Glutamatergic neuron (in vitro differentiated cells): ENCODE measurements around the gene PACSIN2. TPM values are rescaled to one million over a fixed set of nuclear protein-coding genes. Genes with fewer than 3 reads are reported as not detected.
"Not testable (repeated sequence)": the region's sequence is repeated elsewhere in the genome, so short reads cannot be mapped to it uniquely, and the experiment has no call there.

Source experiments
- DNase-seq: peaks from one replicate; pipeline ENCODE4 v3.0.0; 2022
- H3K27ac Mint-ChIP-seq: one replicate; pipeline ENCODE4 v1.8.0; 2020; ENCODE audit warnings: mild to moderate bottlenecking, mixed read lengths, inconsistent platforms; ENCODE audit not compliant: unreplicated experiment
- H3K27me3 Mint-ChIP-seq: one replicate; pipeline ENCODE4 v1.8.0; 2020; ENCODE audit warnings: mild to moderate bottlenecking, moderate library complexity, mixed read lengths, inconsistent platforms; ENCODE audit not compliant: unreplicated experiment
- H3K36me3 Mint-ChIP-seq: one replicate; pipeline ENCODE4 v1.8.0; 2020; ENCODE audit warnings: mild to moderate bottlenecking, mixed read lengths, inconsistent platforms; ENCODE audit not compliant: unreplicated experiment
- H3K4me1 Mint-ChIP-seq: one replicate; pipeline ENCODE4 v1.8.0; 2020; ENCODE audit warnings: mild to moderate bottlenecking, low read depth, mixed read lengths, inconsistent platforms; ENCODE audit not compliant: unreplicated experiment
- H3K4me3 Mint-ChIP-seq: one replicate; pipeline ENCODE4 v1.8.0; 2020; ENCODE audit warnings: mild to moderate bottlenecking, mixed read lengths, inconsistent platforms; ENCODE audit not compliant: unreplicated experiment
- H3K9me3 Mint-ChIP-seq: one replicate; pipeline ENCODE4 v1.8.0; 2020; ENCODE audit warnings: mild to moderate bottlenecking, moderate library complexity, mixed read lengths, inconsistent platforms; ENCODE audit not compliant: unreplicated experiment
- total RNA-seq: library from RNA; stranded (reverse); fragmentation: NEBNext Ultra II Directional; extraction: Animal tissue kit (Norgen Biotek cat#: 25700); gene quantifications from one replicate; pipeline ENCODE4 v1.2.1, GENCODE V29; 2021; ENCODE audit not compliant: unreplicated experiment
- TF ChIP-seq, protein P1 (sequence below): fragments of 200-600 bp; sonication (generic); IDR thresholded peaks from one replicate; pipeline ENCODE4 v1.5.0; 2021; ENCODE audit not compliant: partially characterized antibody, unreplicated experiment

PACSIN2 gene
- total RNA-seq, 1 donor from 2014 or later, result 47.3 TPM

DNA sequence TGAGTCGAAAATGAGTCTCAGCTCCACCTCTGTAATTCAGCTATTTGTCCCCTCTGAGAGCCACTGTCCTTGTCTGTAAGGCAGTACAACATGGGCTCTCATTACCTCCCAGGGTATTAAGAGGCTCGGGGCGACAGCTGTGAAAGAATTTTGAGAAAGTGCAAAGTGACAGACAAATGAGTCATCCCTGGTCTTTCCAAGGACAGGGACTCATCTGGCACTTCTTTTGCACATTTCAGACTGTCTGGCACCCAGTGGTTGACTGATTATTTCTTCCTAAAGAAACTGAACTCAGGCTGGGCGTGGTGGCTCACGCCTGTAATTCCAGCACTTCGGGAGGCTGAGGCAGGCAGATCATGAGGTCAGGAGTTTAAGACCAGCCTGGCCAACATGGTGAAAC lies 95.8 kb downstream of the PACSIN2 start:
- H3K4me3 Mint-ChIP-seq, result no peak overlapping the region
- no peaks in the 10 kb centered on the region for H3K36me3 Mint-ChIP-seq
- TF ChIP-seq, protein P1, sequence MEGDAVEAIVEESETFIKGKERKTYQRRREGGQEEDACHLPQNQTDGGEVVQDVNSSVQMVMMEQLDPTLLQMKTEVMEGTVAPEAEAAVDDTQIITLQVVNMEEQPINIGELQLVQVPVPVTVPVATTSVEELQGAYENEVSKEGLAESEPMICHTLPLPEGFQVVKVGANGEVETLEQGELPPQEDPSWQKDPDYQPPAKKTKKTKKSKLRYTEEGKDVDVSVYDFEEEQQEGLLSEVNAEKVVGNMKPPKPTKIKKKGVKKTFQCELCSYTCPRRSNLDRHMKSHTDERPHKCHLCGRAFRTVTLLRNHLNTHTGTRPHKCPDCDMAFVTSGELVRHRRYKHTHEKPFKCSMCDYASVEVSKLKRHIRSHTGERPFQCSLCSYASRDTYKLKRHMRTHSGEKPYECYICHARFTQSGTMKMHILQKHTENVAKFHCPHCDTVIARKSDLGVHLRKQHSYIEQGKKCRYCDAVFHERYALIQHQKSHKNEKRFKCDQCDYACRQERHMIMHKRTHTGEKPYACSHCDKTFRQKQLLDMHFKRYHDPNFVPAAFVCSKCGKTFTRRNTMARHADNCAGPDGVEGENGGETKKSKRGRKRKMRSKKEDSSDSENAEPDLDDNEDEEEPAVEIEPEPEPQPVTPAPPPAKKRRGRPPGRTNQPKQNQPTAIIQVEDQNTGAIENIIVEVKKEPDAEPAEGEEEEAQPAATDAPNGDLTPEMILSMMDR, result no peak
- H3K27ac Mint-ChIP-seq, result no peak overlapping the region
- no peak for DNase-seq
- H3K9me3 Mint-ChIP-seq, result no peaks in the 10 kb centered on the region
- peaks cover 5% of the 10 kb centered on the region for H3K27me3 Mint-ChIP-seq
- peaks cover 13% of the 10 kb centered on the region for H3K4me1 Mint-ChIP-seq

- H3K4me1 Mint-ChIP-seq, result peaks cover 13% of the 10 kb centered on the region
- H3K27ac Mint-ChIP-seq, result no peak overlapping the region
- no peaks in the 10 kb centered on the region for H3K9me3 Mint-ChIP-seq
- H3K4me3 Mint-ChIP-seq, result no peak overlapping the region
- DNase-seq, result no peak
- TF ChIP-seq, protein P1, result no peak
- H3K27me3 Mint-ChIP-seq, result peaks cover 5% of the 10 kb centered on the region
- no peaks in the 10 kb centered on the region for H3K36me3 Mint-ChIP-seq
Observed at GRCh38 chr22:42918500-42918899, 96.4 kb downstream of the PACSIN2 start.

DNA sequence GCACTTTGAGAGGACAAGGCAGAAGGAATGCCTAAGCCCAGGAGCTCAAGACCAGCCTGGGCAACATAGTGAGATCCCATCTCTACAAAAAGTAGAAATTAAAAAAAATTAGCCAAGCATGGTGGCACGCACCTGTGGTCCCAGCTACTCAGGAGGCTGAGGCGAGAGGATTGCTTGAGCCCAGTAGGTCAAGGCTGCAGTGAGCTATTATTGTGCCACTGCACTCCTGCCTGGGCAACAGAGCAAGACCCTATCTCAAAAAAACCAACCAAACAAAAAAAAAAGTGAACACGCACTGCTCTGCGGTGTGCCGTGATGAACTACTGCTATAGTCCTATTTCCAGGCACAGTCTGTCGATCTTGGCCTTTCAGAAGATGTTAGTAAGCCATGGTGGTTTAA lies 97.6 kb downstream of the PACSIN2 start:
- H3K4me1 Mint-ChIP-seq, result peaks cover 10% of the 10 kb centered on the region

GRCh38 chr22:42915980-42916765 lies 98.8 kb downstream of the PACSIN2 start:
- no peaks in the 10 kb centered on the region for H3K36me3 Mint-ChIP-seq
- TF ChIP-seq, protein P1, result no peak
- H3K9me3 Mint-ChIP-seq, result no peaks in the 10 kb centered on the region
- H3K27ac Mint-ChIP-seq, result no peak overlapping the region
- peaks cover 7% of the 10 kb centered on the region for H3K27me3 Mint-ChIP-seq
- no peak overlapping the region for H3K4me3 Mint-ChIP-seq
- peaks cover 14% of the 10 kb centered on the region for H3K4me1 Mint-ChIP-seq
- no peak for DNase-seq

More for the DNA sequence above, 97.6 kb downstream of the PACSIN2 start:
- not testable (repeated sequence) for H3K27me3 Mint-ChIP-seq, H3K36me3 Mint-ChIP-seq, H3K27ac Mint-ChIP-seq, H3K4me3 Mint-ChIP-seq, H3K9me3 Mint-ChIP-seq, DNase-seq

GRCh38 chr22:42914511-42915076 lies 100.4 kb downstream of the PACSIN2 start:
- Mint-ChIP-seq H3K9me3 (no peaks in the 10 kb centered on the region), H3K27me3 (peaks cover 7% of the 10 kb centered on the region), H3K36me3 (no peaks in the 10 kb centered on the region), H3K27ac (no peak overlapping the region), H3K4me3 (no peak overlapping the region), H3K4me1 (peaks cover 25% of the 10 kb centered on the region)
- DNase-seq, result no peak
- TF ChIP-seq, protein P1, result no peak
